HepG2 (cell line): Measurements from ENCODE around the gene HIF1AN. TPM values are rescaled to one million over a fixed set of nuclear protein-coding genes. Genes with fewer than 3 reads are reported as not detected.

Source experiments
- ADNP ChIP-seq: sonication (generic); formaldehyde crosslinking; IDR thresholded peaks from 2 replicates; pipeline ENCODE4 v1.4.0; 2020; ENCODE audit warnings: missing genetic modification reagents
- ARID4A ChIP-seq: sonication (generic); formaldehyde crosslinking; IDR thresholded peaks from 2 replicates; pipeline ENCODE4 v1.5.0; 2020; ENCODE audit warnings: mild to moderate bottlenecking, missing genetic modification reagents, borderline replicate concordance
- FOXO1 ChIP-seq: sonication (generic); formaldehyde crosslinking; IDR thresholded peaks from 2 replicates; pipeline ENCODE4 v1.4.0; 2020; ENCODE audit warnings: missing genetic modification reagents
- KLF13 ChIP-seq: sonication (generic); formaldehyde crosslinking; IDR thresholded peaks from 2 replicates; pipeline ENCODE4 v1.4.0; 2020; ENCODE audit warnings: mild to moderate bottlenecking, missing genetic modification reagents
- MBD4 ChIP-seq: IDR thresholded peaks from 2 replicates; pipeline ENCODE4 v1.6.1; 2012; ENCODE audit warnings: low read length, inconsistent platforms, borderline replicate concordance
- NFKBIZ ChIP-seq: IDR thresholded peaks from 2 replicates; pipeline ENCODE4 v1.6.1; 2018; ENCODE audit warnings: missing genetic modification reagents, missing compliant biosample characterization
- PHF21A ChIP-seq: sonication (generic); formaldehyde crosslinking; IDR thresholded peaks from 2 replicates; pipeline ENCODE4 v1.5.0; 2020; ENCODE audit warnings: mild to moderate bottlenecking, missing genetic modification reagents
- RCOR2 ChIP-seq: IDR thresholded peaks from 2 replicates; pipeline ENCODE4 v1.6.1; 2016; ENCODE audit warnings: missing biosample characterization, missing genetic modification reagents
- TBX2 ChIP-seq: sonication (generic); formaldehyde crosslinking; IDR thresholded peaks from 2 replicates; pipeline ENCODE4 v1.5.0; 2020; ENCODE audit warnings: missing genetic modification reagents, mild to moderate bottlenecking, borderline replicate concordance
- TCF7L2 ChIP-seq: IDR thresholded peaks from 2 replicates; pipeline ENCODE4 v1.6.1; 2011; ENCODE audit warnings: mild to moderate bottlenecking, low read depth, low read length, moderate library complexity
- ZFYVE20 ChIP-seq: sonication (generic); formaldehyde crosslinking; IDR thresholded peaks from 2 replicates; pipeline ENCODE4 v1.8.0; 2023; ENCODE audit warnings: low read depth, mild to moderate bottlenecking, moderate library complexity, missing genetic modification reagents, borderline replicate concordance
- ZNF451 ChIP-seq: sonication (generic); formaldehyde crosslinking; IDR thresholded peaks from 2 replicates; pipeline ENCODE4 v1.5.0; 2020; ENCODE audit warnings: mild to moderate bottlenecking, missing genetic modification reagents
- ZNF597 ChIP-seq: sonication (generic); formaldehyde crosslinking; IDR thresholded peaks from 2 replicates; pipeline ENCODE4 v1.5.0; 2020; ENCODE audit warnings: missing genetic modification reagents
- ZNF639 ChIP-seq: conservative IDR thresholded peaks from 2 replicates; pipeline ENCODE4 v1.6.1; 2018; ENCODE audit warnings: missing genetic modification reagents
- ZNF687 ChIP-seq: sonication (generic); formaldehyde crosslinking; IDR thresholded peaks from 2 replicates; pipeline ENCODE4 v1.5.1; 2020; ENCODE audit warnings: mild to moderate bottlenecking, missing genetic modification reagents, moderate library complexity
- ZNF816 ChIP-seq: sonication (generic); formaldehyde crosslinking; IDR thresholded peaks from 2 replicates; pipeline ENCODE4 v1.8.0; 2022; ENCODE audit warnings: missing genetic modification reagents, mild to moderate bottlenecking, borderline replicate concordance
- ZNF839 ChIP-seq: sonication (generic); formaldehyde crosslinking; IDR thresholded peaks from 2 replicates; pipeline ENCODE4 v1.4.0; 2020; ENCODE audit warnings: missing genetic modification reagents, mild to moderate bottlenecking, borderline replicate concordance
- ZZZ3 ChIP-seq: sonication (generic); formaldehyde crosslinking; IDR thresholded peaks from 2 replicates; pipeline ENCODE4 v1.4.0; 2020; ENCODE audit warnings: missing genetic modification reagents, mild to moderate bottlenecking, borderline replicate concordance
- polyA plus RNA-seq, 8 experiments: library from polyadenylated mRNA; depleted of rRNA in 3 of 8; stranded (reverse) in 7 of 8; unstranded in 1 of 8; fragments of >200 nt; fragmentation: Illumina TruSeq in 4 of 8; extraction: Trizol in 4 of 8; gene quantifications; 2 replicates each; pipeline versions ENCODE4 v1.2.1 to v1.2.3, GENCODE V29; 2011 to 2016; ENCODE audit warnings: low read depth in 4 of 8, missing spikeins in 1 of 8, mixed read lengths in 1 of 8; ENCODE audit not compliant: insufficient read depth in 1 of 8
- total RNA-seq, 5 experiments: library from RNA; depleted of rRNA; stranded (reverse); fragments of >200 nt; fragmentation: Illumina TruSeq; extraction: Trizol; gene quantifications; 2 replicates each; pipeline ENCODE4 v1.2.3, GENCODE V29; 2016; ENCODE audit warnings: low read depth in 1 of 5

Gene HIF1AN
- total and polyA plus RNA-seq, 2 of the 13 experiments (the other 11 are each of a cell fraction or from before 2014, with no cell fraction given), result 8.6 to 10.7 TPM

- TF ChIP-seq PHF21A (CRISPR knock-in tag), result no peak
- peak; percentile 39; the same call in 1 of the 2 replicates for TF ChIP-seq TBX2 (CRISPR knock-in tag)
- no peak for TF ChIP-seq ZNF639 (CRISPR knock-in tag)
- TF ChIP-seq FOXO1 (CRISPR knock-in tag), result peak; percentile 44; the same call in 1 of the 2 replicates
- no peak for TF ChIP-seq KLF13
- TF ChIP-seq NFKBIZ, result no peak
- TF ChIP-seq ZNF451 (CRISPR knock-in tag), result peak; percentile 51; the same call in 1 of the 2 replicates
- peak; percentile 65; the same call in 1 of the 2 replicates for TF ChIP-seq ARID4A (CRISPR knock-in tag)
- no peak for TF ChIP-seq ZNF597 (CRISPR knock-in tag)
- TF ChIP-seq ZZZ3, result no peak
- TF ChIP-seq RCOR2 (CRISPR knock-in tag), result no peak
- no peak for TF ChIP-seq MBD4
- TF ChIP-seq ZNF687, result peak; percentile 93
- TF ChIP-seq TCF7L2, result no peak
- TF ChIP-seq ZNF816 (CRISPR knock-in tag), result no peak
- TF ChIP-seq ADNP (CRISPR knock-in tag), result no peak
- TF ChIP-seq ZFYVE20, result no peak
- TF ChIP-seq ZNF839 (CRISPR knock-in tag), result no peak
These were observed 16.3 kb upstream of the HIF1AN start, which contains the start of gene SEC31B (continued) for GRCh38 chr10:100519311-100520051.
